GM21529 (cell line): Measurements from ENCODE around the gene C20orf96.
"Not testable (repeated sequence)": the region's sequence is repeated elsewhere in the genome, so short reads cannot be mapped to it uniquely, and the experiment has no call there.

Source experiments
- ATAC-seq: cut with Tn5 transposase; IDR thresholded peaks from one replicate; pipeline ENCODE4 v1.9.1; 2021; ENCODE audit not compliant: unreplicated experiment

The C20orf96 gene

GRCh38 chr20:278607-279571, 11.7 kb downstream of the C20orf96 start:
- no peak for ATAC-seq

GRCh38 chr20:278181-278580, 12.4 kb downstream of the C20orf96 start:
- no peak for ATAC-seq

- no peak for ATAC-seq
Measured at GRCh38 chr20:277496-277781, 13.1 kb downstream of the C20orf96 start.

GRCh38 chr20:276620-277495, 13.7 kb downstream of the C20orf96 start:
- no peak for ATAC-seq

- no peak for ATAC-seq
Measured at GRCh38 chr20:275791-276190, 14.8 kb downstream of the C20orf96 start.

GRCh38 chr20:273884-274283, 16.7 kb downstream of the C20orf96 start:
- ATAC-seq = no peak

GRCh38 chr20:272718-273117, 17.8 kb downstream of the C20orf96 start:
- no peak for ATAC-seq

GRCh38 chr20:271528-271927, 19.0 kb downstream of the C20orf96 start:
- no peak for ATAC-seq

- ATAC-seq = no peak
Measured at GRCh38 chr20:271069-271468, 19.5 kb downstream of the C20orf96 start.

- no peak for ATAC-seq
Measured at GRCh38 chr20:270517-270916, 20.0 kb downstream of the C20orf96 start.

GRCh38 chr20:266596-267562, 23.7 kb downstream of the C20orf96 start:
- peak; percentile 90 for ATAC-seq

GRCh38 chr20:263701-264100, 26.8 kb downstream of the C20orf96 start:
- no peak for ATAC-seq

- ATAC-seq = no peak
Measured at GRCh38 chr20:259981-260380, 30.6 kb downstream of the C20orf96 start.

GRCh38 chr20:258963-259362, 31.6 kb downstream of the C20orf96 start:
- no peak for ATAC-seq

- no peak for ATAC-seq
Measured at GRCh38 chr20:258269-258858, 32.2 kb downstream of the C20orf96 start.

GRCh38 chr20:257419-257818, 33.1 kb downstream of the C20orf96 start, which contains the start of gene DEFB132:
Gene DEFB132 (plus strand): TSS chr20:257724. CDS start chr20:257779, 55 bp downstream.
- no peak for ATAC-seq

GRCh38 chr20:253447-253846, 37.1 kb downstream of the C20orf96 start:
- ATAC-seq = not testable (repeated sequence)

GRCh38 chr20:252801-253200, 37.7 kb downstream of the C20orf96 start:
- ATAC-seq = no peak

GRCh38 chr20:251354-251753, 39.2 kb downstream of the C20orf96 start:
- no peak for ATAC-seq

- no peak for ATAC-seq
Measured at GRCh38 chr20:242905-243304, 47.6 kb downstream of the C20orf96 start.
